ENCODE measurements around the gene KRTAP29-1.

KRTAP29-1 gene

GRCh38 chr17:41327411-41328120 lies 24.9 kb upstream of the KRTAP29-1 start:
- no peak for DNase-seq

DNA sequence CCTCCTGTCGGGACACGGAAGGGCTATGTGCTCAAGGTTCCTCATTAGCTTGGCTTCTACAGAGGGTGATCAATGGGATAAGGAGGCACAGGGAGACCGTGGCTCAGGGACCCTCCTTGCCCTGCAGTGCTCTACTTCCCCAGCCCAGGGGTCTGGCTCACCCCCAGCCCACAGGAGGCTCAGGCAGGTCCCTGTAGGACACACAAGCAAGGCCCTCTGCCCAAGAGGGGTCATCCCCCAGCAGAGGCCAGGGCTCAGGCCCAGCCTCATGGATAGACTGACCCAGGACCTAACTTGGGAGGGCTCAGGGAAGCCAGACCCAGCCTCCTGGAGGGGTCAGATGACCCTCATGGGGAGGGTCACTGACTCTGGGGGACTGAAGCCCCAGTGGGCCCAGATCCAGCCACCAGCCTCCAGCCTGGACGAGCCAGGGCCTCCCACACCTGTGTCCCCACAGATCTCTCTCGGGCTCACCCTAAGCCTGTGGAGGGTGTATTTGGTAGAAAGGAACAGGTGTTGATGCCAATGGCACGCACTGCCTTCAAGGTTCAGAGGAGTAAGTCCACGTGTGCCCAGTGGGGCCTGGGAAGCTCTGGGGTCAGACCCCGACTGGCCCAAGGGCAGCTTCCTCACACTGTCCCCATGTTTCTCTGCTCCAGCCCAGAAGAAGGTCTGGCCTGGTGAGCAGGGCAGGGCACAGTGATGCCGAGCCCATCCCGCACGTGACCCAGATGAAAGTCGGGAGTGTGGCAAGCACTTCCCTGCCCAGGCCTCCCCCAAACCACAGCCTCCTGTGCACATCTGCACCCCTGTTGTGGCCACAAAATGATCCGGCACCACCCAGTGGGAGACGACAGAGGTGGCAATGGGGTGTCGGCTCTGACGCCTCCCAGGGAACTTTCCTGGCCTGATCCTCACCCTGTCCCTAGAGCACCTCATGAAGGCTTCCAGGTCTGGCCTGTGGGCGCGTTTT lies 23.8 kb upstream of the KRTAP29-1 start:
- no peak for DNase-seq

DNA sequence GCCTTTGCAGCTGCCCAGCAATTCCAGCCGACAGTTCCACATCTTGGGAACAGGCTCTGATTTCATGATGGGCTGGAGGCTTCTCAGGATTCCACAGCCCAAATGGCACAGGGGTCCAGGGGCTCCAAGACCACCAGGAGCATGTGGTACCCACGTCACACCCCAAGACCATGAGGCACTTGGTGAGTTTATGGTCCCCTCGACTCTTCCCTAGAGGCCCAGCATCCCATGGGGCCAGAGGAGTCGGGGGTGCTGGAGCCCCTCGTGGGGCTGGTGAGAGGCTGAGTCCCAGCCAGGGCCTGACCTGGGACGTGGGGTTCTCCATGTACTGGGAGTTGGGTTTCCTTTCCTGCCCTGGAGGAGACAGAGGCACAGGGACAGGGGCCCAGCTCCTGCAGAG lies 23.0 kb upstream of the KRTAP29-1 start:
- no peak for DNase-seq

DNA sequence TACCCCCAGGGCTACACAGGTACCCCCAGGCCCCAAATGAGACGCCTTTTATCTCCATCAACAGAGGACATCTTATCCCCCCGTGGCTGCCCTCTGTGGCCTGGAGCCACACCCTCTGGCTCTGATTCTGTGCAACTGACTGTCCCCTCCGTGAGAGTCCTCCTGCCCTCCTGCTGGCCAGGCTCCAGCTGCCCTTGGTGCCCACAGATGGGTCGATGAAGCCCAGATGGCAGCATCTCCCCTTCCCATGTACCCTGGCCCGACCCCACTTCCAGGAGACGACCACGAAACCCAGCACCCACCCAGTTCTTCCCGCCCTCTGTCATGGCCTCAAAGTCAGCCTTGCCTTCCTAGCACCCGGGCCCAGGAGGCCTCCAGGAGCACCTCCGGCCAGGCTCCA lies 22.5 kb upstream of the KRTAP29-1 start:
- no peak for DNase-seq

GRCh38 chr17:41324180-41325075 lies 21.8 kb upstream of the KRTAP29-1 start:
- DNase-seq: no peak

DNA sequence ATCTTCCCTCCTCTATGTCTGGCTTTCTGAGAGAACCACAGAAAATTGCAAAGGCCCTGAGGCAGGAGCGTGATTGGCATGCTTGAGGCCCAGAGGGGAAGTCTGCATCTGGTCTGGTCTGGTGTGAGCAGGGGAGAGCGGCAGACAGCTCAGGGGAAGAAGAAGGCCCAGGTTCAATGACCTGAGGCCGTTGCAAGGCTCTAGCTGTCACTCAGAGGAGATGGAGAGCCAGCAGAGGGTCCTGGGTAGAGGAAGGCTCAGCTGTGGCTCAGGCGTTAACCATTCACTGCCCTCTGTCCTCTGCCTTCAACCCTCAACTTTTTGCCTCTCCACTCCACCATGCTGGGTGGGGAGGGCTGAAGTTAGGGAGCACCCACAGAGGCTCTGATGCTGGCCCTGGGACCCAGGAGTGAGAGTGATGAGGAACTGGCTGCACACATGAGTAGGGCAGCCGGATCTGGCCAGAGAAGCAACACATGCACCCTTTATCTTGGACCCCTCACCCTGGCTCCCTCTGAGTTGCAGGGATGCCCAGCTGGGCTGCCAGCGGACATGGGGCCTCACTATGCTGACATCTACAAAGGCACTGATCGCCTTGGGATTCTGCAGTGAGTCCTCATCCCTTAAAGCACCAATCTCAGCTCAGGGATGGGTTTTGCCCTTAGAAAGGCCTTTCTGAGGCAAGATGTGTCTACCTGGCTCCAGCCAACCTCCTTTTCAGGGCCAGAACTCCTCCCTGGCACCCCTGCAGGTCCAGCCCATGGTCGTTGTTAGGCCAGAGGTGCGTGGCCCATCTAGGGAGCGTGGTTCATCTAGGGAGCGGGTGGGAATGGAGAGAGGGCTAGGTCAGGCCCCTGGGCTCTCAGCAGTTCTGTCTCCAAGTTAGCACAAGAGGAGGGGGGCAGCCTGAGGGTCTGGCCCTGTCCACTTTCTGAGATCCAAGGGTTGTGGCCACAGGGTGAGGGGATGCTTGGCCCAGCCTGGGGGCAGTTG lies 20.5 kb upstream of the KRTAP29-1 start:
- DNase-seq: no peak

GRCh38 chr17:41322094-41322902 lies 19.6 kb upstream of the KRTAP29-1 start:
- peak in 1 of 2 donors; percentile 37 for DNase-seq

GRCh38 chr17:41318231-41318630 lies 15.6 kb upstream of the KRTAP29-1 start:
- DNase-seq: no peak

DNA sequence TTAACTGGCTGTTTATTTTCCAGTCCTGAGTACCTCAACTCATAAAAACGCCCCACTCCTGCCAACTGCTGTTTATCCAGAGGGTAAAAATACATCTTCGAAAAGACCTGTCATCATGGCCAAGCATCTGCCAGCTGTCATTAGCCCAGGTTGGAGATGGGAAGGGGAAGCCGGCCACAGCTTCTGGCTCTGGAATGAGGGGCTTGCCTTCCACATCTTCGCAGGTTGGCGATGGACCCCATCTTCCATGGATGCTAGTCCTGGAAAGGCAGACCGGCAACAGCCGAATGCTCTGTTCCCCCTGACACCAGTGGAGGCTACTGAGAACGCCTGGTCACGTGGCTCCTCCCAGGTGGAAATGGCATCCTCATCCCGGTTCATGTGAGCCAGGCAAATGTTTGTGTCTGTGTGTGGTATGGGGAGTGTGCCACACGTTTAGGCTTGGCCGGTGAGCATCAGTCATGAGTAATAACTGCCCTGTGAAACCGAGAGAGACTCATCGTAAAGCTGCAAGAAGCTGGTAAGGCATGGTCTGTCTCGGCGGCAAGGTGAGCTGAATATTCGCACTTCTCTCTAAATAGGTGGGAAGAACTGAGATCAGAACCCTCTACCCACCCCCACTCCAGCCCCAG lies 13.3 kb upstream of the KRTAP29-1 start:
- no peak for DNase-seq

- DNase-seq: no peak
Measured at GRCh38 chr17:41315204-41315794, 12.6 kb upstream of the KRTAP29-1 start, which contains the start of gene KRTAP17-1. KRTAP17-1 (minus strand) TSS chr17:41315710; CDS start chr17:41315650, 60 bp downstream.

GRCh38 chr17:41311111-41311510 lies 8.5 kb upstream of the KRTAP29-1 start:
- DNase-seq: no peak

- peak in 1 of 2 donors; percentile 43 for DNase-seq
Measured at GRCh38 chr17:41308918-41309359, 6.3 kb upstream of the KRTAP29-1 start, which contains the start of gene KRTAP16-1. KRTAP16-1 (minus strand) TSS chr17:41309309; CDS start chr17:41309253, 56 bp downstream.

- peak in 1 of 2 donors; percentile 70 for DNase-seq
Measured at GRCh38 chr17:41308251-41308917, 5.7 kb upstream of the KRTAP29-1 start.

GRCh38 chr17:41307647-41308046 lies 5.0 kb upstream of the KRTAP29-1 start:
- no peak for DNase-seq

DNA sequence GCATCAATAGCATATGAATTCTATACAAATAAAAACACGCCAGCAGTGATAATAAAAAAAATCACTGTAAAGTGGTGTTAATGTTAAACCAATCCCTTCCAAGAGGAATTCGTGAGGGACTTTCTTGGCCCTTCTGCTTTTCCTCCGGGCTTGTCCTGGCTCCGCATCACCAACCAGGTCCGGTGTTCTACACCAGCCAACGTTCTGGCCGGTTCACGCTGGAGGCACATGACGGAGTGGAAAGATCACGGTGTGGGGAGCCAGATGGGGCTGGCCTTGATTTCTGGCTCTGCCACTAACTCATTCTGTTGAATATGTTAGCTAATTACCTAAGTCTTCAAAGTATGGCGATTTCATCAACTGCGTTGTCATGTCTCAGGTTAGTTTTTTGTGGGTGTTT lies 1.4 kb upstream of the KRTAP29-1 start:
- no peak for DNase-seq

- no peak for DNase-seq
Measured at GRCh38 chr17:41302981-41303380, 330 bp upstream of the KRTAP29-1 start.

GRCh38 chr17:41301204-41301790 lies 1.4 kb downstream of the KRTAP29-1 start:
- DNase-seq: no peak

DNA sequence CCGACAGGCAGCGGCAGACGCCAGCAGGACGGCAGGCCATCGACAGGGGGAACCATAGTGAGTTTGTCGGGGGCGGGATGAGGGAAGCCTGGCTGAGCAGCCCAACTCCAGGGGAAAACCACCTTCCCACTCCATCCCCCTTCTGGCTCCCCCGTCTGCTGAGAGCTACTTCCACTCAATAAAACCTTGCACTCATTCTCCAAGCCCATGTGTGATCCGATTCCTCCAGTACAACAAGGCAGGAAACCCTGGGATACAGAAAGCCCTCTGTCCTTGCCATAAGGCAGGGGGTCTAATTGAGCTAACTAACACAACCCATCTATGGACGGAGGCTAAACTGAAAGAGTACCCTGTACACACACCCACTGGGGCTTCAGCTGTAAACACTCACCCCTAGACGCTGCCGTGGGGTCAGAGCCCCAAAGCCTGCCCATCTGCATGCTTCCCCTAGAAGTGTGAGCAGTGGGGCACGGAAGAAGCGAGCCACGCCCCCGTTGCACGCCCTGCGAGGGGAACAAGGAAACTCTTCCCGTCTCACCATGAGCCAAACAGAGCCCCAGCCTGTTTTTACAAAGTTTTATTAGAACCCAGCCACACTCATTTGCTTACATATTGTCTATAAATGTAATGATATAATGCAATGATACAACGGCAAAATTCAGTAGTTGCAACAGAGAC lies 4.1 kb downstream of the KRTAP29-1 start:
- no peak for DNase-seq
